SU-DHL-6 (cell line): ENCODE data around the gene ME3.

ENCODE experiments used
- EZH2phosphoT487 ChIP-seq: fragments of 200-600 bp; sonication (generic), shearing (Covaris generic); conservative IDR thresholded peaks from 2 replicates; pipeline ENCODE4 v1.6.1; 2018; ENCODE audit warnings: mild to moderate bottlenecking, antibody characterized with exemption, low read length, moderate library complexity, mixed read lengths
- TF ChIP-seq, protein P1 (sequence below): fragments of 200-600 bp; sonication (generic); IDR thresholded peaks from one replicate; pipeline ENCODE4 v1.5.1; 2017; ENCODE audit warnings: antibody characterized with exemption, mild to moderate bottlenecking, low read length, moderate library complexity; ENCODE audit not compliant: insufficient read depth, poor library complexity, severe bottlenecking

GRCh38 chr11:86717817-86718501 lies 45.5 kb upstream of the ME3 start:
- TF ChIP-seq, protein P1, sequence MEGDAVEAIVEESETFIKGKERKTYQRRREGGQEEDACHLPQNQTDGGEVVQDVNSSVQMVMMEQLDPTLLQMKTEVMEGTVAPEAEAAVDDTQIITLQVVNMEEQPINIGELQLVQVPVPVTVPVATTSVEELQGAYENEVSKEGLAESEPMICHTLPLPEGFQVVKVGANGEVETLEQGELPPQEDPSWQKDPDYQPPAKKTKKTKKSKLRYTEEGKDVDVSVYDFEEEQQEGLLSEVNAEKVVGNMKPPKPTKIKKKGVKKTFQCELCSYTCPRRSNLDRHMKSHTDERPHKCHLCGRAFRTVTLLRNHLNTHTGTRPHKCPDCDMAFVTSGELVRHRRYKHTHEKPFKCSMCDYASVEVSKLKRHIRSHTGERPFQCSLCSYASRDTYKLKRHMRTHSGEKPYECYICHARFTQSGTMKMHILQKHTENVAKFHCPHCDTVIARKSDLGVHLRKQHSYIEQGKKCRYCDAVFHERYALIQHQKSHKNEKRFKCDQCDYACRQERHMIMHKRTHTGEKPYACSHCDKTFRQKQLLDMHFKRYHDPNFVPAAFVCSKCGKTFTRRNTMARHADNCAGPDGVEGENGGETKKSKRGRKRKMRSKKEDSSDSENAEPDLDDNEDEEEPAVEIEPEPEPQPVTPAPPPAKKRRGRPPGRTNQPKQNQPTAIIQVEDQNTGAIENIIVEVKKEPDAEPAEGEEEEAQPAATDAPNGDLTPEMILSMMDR = no peak
- no peak for TF ChIP-seq EZH2phosphoT487
